ENCODE results near the gene SORBS1.

The SORBS1 gene

DNA sequence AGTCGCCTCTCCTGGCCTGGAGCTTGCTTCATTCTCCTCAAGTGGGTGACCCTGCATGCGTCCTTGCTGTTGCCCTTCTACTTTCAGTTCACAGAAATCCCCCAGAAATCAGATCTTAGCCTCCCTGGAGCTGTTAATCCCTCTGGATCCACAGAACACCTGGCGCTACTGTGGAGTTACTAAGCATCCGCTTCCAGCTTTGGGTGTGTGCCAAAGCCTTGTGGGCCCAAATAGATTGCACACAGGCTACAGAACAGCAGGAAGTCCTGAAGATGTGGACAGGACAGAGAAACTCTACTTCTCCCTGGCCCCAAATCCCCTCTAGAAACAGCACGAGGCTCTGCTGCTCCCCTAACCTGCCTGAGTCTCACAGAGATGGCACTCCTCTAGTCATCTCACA lies 233.8 kb downstream of the SORBS1 start:
- no peak for DNase-seq (ENCODE audit: low read depth in 4 of 4, low spot score in 1 of 4)

DNA sequence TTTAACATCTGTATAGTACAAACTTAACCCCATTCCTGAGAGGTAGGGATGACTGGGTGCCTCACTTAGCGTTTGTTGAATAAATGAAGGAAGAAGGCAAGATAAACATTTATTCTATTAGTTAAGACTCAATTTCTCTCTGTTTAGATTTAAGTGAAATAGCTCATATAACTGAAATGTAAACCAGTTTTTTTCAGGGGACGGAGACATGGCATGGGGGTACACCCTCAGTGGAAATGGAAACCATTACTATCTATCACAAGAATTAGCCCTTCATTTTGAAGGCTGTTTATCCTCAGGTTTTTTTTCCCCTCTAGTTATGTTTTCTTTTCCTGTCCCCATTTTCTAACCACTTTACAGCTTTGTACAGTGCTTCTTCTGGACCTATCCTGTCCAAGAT lies 234.8 kb downstream of the SORBS1 start:
- no peak for DNase-seq (ENCODE audit: low read depth in 4 of 4, low spot score in 1 of 4)

- no peak for DNase-seq (ENCODE audit: low read depth in 4 of 4, low spot score in 1 of 4)
Observed at GRCh38 chr10:95325863-95326262, 235.3 kb downstream of the SORBS1 start.

GRCh38 chr10:95324436-95325268 lies 236.5 kb downstream of the SORBS1 start:
- no peak for DNase-seq (ENCODE audit: low read depth in 4 of 4, low spot score in 1 of 4)

DNA sequence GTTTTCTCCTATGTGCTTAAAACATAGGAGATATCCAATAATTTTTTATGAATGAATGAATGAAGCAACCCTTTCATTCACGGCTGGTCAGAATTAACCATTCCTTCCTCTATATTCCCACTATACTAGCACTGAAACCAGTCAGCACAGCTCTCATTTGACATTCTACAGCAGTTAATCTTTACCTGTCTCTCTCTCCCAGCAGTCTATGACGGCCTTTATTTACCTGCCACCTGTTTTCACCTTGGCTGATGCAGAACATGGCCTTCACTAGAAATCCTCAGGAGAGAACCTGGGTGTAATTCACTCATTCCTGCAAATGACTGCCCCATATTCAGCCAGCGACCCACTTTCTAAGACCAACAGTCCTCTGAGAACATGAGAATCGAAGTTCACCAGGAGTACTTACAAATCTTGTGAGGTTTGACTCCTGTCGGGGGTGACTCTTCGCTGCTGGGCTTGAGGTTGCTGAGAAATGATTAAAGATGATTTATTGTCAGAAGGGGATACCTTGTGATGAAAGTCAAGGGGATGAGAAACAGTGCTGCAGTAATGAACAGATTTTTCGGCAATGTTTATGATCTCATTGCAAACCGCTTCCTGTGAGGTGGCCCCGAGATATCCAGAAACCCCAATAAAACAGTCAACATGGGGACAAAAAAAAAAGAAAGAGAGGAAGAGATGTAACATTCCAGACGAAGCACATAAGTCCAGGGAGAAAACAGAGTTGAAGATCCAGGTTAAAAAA lies 239.4 kb downstream of the SORBS1 start:
- DNase-seq (ENCODE audit: low read depth in 4 of 4, low spot score in 1 of 4): no peak

DNA sequence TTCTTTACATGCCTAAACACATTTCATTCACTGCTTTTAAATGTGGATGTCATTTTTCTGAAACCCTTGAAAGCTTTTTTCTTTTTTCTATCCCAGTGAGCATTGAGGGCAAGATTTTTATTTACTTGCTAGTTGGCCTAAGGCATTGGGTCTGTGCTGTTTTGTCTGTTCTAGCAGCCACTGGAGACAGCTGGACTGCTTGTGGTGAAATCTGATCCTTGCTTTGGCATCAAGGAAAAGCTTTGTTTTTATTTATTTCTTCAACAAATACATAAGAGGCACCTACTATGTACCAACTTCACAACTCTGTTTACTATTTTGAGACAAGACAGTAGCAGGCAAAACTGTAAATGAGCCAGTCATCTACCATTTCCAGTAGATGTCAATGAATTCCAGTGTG lies 241.9 kb downstream of the SORBS1 start:
- no peak for DNase-seq (ENCODE audit: low read depth in 4 of 4, low spot score in 1 of 4)

DNA sequence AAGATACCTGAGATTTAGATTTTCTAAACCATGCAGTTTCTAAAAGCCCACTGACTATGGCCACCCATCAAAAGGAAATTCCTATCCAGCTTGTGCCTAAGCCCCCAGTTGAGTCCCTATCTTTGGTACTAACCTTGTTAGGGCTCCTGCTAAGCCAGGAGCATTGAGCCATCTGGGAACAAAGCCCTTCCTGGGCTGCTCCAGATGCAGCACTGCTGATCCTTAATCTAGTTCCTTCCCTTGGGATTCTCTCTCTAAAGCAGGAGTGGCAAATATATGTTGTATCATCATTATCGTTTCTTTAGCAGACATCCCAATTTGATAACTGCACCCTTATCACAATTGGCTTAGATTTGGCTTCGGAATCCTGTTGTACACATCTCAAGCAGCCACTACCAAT lies 245.7 kb downstream of the SORBS1 start:
- no peak for DNase-seq (ENCODE audit: low read depth in 4 of 4, low spot score in 1 of 4)

- DNase-seq (ENCODE audit: low read depth in 4 of 4, low spot score in 1 of 4): no peak
Observed at GRCh38 chr10:95314192-95314918, 246.8 kb downstream of the SORBS1 start.

- DNase-seq (ENCODE audit: low read depth in 4 of 4, low spot score in 1 of 4): no peak
Observed at GRCh38 chr10:95312986-95313495, 248.1 kb downstream of the SORBS1 start.

DNA sequence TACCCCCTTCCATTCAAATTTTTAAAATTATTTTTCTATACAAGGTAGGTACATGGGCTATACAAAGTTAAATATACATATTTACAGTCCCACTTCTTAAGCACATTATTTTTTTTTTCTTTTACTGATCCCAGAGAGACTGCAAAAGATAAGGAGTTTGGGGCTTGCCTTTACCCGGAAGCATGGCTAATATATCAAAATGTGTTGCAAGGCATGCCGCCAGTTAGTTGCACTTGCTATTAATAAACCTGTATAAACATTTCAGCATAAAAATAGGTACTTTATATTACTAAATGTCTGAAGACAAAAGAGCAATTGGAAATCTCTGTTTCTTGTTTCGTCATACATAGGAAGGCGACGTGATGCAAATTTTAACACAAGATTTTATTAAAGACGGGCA lies 248.9 kb downstream of the SORBS1 start:
- no peak for DNase-seq (ENCODE audit: low read depth in 4 of 4, low spot score in 1 of 4)

DNA sequence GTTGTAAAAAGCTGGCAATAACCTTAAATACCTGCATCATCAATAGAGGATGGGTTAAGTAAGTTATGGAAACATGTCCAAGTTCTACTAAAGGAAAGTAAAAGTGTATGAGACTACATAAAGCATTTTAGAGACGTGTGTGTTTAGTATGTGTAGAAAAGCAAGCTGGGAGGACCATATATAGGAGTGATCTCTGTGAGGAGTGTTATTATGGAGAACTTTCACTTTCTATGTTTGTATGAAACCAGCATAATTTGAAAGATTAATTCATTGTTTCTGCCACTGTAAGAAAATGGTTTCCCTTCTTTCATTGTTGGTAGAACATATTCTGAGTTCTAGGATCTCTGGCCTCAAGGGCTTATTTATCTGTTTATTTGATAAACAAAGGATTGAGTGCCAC lies 251.2 kb downstream of the SORBS1 start:
- DNase-seq (ENCODE audit: low read depth in 4 of 4, low spot score in 1 of 4): no peak

- no peak for DNase-seq (ENCODE audit: low read depth in 4 of 4, low spot score in 1 of 4)
Observed at GRCh38 chr10:95308389-95309302, 252.5 kb downstream of the SORBS1 start.

GRCh38 chr10:95306851-95307250 lies 254.3 kb downstream of the SORBS1 start:
- DNase-seq (ENCODE audit: low read depth in 4 of 4, low spot score in 1 of 4): no peak

DNA sequence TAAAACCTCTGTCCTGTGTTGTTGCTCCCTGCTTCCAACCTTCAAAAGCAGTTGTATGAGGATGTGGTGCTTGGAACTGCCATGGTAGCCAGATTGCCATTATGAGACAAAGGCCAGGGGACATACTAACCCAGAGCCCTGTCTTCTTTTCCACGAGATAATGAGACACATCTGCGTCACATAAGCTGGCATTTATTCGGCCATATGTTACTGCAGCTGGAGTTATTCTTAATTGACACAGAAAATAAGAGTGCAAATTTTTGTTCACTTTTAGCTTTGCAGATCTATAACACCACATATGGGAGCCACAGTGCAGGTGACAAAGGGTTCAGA lies 254.9 kb downstream of the SORBS1 start:
- no peak for DNase-seq (ENCODE audit: low read depth in 4 of 4, low spot score in 1 of 4)

DNA sequence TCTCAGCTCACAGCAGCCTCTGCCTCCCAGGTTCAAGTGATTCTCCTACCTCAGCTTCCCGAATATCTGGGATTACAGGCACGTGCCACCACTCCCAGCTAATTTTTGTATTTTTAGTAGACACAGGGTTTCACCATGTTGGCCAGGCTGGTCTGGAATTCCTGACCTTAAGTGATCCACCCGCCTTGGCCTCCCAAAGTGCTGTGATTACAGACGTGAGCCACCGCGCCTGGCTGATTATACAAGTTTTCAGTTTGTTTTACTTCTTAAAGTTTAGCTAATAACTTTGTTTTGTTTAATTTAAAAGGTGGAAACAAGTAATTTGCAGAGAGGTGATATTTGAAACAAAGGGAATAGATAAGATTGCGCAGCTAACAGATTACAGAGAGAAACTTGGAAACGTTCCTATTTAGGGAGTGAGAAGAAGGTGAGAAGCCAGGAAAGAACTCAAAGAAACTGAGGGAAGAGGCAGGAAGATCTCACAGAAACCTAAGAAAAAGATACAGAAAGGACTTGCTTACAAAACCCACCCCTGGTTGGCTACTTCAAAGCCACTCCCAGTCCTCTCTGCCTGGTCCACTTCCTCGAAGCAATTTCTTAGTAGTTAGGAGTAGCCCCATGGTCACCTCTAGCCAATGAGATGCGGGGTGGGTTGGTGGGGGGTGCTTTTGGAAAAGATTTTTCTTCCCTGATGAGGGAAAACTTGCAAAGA lies 255.4 kb downstream of the SORBS1 start:
- no peak for DNase-seq (ENCODE audit: low read depth in 4 of 4, low spot score in 1 of 4)

GRCh38 chr10:95304976-95305375 lies 256.2 kb downstream of the SORBS1 start:
- DNase-seq (ENCODE audit: low read depth in 4 of 4, low spot score in 1 of 4): no peak

DNA sequence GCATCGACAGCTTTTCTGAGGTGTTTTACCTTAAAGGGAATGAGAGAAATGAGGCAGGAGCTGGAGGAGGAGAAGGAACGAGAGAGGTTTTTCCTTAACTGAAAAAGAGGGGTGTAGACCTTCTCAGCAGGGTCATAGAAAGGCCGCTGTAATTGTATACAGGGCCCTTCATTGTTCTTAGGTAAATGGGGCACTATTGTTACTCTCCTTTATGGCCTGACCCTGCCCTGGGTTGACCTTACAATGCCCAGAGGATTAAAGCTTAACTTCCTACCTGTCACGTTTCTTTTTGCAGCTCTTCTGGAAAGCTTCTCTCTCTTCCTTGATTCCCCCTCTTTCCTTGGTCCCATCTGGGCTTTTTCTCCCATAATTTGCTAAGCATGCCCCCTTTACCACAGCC lies 256.7 kb downstream of the SORBS1 start:
- no peak for DNase-seq (ENCODE audit: low read depth in 4 of 4, low spot score in 1 of 4)

DNA sequence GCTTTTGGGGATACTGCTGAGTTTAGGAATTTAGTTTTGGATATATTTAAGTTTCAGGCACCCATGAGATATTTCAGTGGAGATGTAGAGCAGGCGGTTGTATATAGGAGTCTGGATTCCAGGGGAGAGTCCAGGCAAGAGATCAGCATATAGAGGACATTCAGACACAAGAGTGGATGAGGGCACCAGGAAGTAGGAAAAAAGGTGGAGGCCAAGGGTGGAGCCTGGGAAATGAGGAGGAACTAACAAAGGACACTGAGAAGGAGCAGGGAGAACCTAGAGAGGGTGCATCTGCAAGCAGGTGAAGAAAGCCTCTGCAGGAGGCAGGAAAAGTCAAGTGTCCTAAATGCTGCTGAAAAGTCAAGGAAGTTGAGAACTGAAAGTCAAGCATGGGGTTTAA lies 257.2 kb downstream of the SORBS1 start:
- DNase-seq (ENCODE audit: low read depth in 4 of 4, low spot score in 1 of 4): no peak

DNA sequence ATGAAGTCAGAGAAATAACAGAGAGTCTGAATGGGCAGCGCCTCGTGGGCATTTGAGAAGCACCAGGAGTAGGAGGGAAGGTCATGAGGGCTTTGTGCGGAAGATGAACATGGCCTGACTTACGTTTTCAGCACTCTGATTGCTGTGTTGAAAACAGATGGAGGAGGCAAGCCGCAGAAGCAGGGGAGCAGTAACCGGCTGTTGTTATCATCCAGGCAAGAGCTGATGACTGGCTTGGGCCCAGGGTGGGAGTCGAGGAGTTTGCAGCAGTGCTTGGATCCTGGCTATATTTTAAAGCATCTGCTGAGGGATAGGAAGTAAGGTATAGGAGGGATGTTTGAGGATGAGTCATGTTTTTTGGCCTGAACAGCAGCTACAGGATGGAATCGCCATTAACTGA lies 257.6 kb downstream of the SORBS1 start:
- no peak for DNase-seq (ENCODE audit: low read depth in 4 of 4, low spot score in 1 of 4)

GRCh38 chr10:95300022-95300539 lies 261.1 kb downstream of the SORBS1 start:
- no peak for DNase-seq (ENCODE audit: low read depth in 4 of 4, low spot score in 1 of 4)
